ENCODE measurements around the gene EBI3.

GRCh38 chr19:4238831-4239230 lies 9.5 kb downstream of the EBI3 start:
- TF ChIP-seq, protein P1, sequence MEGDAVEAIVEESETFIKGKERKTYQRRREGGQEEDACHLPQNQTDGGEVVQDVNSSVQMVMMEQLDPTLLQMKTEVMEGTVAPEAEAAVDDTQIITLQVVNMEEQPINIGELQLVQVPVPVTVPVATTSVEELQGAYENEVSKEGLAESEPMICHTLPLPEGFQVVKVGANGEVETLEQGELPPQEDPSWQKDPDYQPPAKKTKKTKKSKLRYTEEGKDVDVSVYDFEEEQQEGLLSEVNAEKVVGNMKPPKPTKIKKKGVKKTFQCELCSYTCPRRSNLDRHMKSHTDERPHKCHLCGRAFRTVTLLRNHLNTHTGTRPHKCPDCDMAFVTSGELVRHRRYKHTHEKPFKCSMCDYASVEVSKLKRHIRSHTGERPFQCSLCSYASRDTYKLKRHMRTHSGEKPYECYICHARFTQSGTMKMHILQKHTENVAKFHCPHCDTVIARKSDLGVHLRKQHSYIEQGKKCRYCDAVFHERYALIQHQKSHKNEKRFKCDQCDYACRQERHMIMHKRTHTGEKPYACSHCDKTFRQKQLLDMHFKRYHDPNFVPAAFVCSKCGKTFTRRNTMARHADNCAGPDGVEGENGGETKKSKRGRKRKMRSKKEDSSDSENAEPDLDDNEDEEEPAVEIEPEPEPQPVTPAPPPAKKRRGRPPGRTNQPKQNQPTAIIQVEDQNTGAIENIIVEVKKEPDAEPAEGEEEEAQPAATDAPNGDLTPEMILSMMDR (IDR thresholded peaks at IDR 0.05): no peak
- no peak for TF ChIP-seq EZH2phosphoT487 (IDR thresholded peaks at IDR 0.05)

All from neural progenitor cell (in vitro differentiated cells).